Measurements from ENCODE around the gene SH2D5.

DNA sequence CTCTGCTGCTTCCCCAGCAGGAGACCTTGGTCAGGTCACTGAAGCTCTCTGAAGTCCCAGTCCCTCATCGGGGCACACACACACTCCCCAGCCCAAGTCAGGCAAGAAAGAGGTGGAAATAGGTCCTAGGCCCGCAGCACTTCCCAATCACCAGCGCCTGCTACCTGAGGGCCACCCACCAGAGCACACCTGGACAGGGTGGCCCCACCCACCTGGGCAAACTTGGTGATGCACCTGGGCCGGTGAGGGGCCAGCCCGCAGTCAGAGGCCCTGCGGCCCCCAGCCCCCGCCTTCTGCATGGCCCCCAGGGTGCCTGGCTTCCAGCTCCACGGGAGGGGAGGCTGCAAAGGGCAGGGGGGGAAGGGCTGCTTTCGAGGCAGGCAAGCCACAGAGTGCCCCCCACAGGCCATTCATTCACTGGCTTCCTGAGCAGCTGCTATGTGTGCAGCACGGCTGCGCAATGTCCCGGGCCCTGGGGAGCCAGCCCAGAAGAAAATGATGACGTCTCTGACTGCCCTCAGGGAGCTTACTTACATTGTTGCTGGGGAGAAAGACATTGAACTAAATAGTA, 4.7 kb downstream of the SH2D5 start:
- no peak for TF ChIP-seq EZH2phosphoT487 (IDR thresholded peaks at IDR 0.05; ENCODE audit: low read length)
- TF ChIP-seq, protein P1, sequence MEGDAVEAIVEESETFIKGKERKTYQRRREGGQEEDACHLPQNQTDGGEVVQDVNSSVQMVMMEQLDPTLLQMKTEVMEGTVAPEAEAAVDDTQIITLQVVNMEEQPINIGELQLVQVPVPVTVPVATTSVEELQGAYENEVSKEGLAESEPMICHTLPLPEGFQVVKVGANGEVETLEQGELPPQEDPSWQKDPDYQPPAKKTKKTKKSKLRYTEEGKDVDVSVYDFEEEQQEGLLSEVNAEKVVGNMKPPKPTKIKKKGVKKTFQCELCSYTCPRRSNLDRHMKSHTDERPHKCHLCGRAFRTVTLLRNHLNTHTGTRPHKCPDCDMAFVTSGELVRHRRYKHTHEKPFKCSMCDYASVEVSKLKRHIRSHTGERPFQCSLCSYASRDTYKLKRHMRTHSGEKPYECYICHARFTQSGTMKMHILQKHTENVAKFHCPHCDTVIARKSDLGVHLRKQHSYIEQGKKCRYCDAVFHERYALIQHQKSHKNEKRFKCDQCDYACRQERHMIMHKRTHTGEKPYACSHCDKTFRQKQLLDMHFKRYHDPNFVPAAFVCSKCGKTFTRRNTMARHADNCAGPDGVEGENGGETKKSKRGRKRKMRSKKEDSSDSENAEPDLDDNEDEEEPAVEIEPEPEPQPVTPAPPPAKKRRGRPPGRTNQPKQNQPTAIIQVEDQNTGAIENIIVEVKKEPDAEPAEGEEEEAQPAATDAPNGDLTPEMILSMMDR (IDR thresholded peaks at IDR 0.05; ENCODE audit: low read length), result 0 out of 2 replicates have a peak, but pooled peaks have one; percentile 7
- no peak for TF ChIP-seq EZH2 (optimal IDR thresholded peaks at IDR 0.05; ENCODE audit: low read depth, low read length)

Data from MM.1S (cell line).